ENCODE measurements around the gene XIRP1. TPM values are rescaled to one million over a fixed set of nuclear protein-coding genes. Genes with fewer than 3 reads are reported as not detected.
A peak's percentile ranks its signal among the peaks of the same experiment; 100 is the strongest.

Gene XIRP1
- total RNA-seq, 2 experiments from 2014 or later, result not detected

DNA sequence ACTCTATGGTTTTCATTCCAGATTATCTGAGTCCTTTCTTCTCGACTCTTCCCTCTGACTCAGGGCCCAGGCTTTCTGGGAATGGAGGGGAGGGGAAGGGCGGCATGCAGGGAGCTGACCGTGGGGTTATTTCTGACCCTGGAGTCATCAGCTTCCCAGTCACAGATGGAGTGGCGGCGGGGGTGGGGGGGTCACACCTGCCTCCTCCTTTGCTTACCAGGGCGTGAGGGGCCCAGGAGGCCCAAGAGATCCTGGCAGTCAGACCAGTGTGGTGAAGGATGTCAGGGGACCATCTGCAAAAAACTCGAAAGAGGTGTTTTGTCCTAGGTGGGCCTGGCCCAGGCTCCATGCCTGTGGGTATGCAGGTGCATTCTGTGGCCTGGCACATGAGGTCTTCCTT is 996 bp upstream of the XIRP1 start:
- H3K9me3 ChIP-seq (ENCODE audit: low read length), result no peaks in the 10 kb centered on the region
- ChIA-PET POLR2A (interaction anchor here (5.8 kb wide), 1 partner anchor 94 kb away, joined by 49 read pairs; no protein-coding TSS in a partner anchor), CTCF (ENCODE audit: unreplicated experiment) (interaction anchor here (4.7 to 6.1 kb wide), 2 partner anchors 95 to 98 kb away, joined by 32 to 87 read pairs; no protein-coding TSS in a partner anchor)
- peaks cover 8% of the 10 kb centered on the region for H3K4me1 ChIP-seq (ENCODE audit: insufficient read depth, low read length, poor library complexity, severe bottlenecking)
- DNase-seq (ENCODE audit: low spot score), result no peak
- H2AFZ ChIP-seq (ENCODE audit: low read length), result no peak overlapping the region
- H3K9me2 ChIP-seq (ENCODE audit: insufficient read depth, low read length), result no peaks in the 10 kb centered on the region
- H3K4me3 ChIP-seq (ENCODE audit: low read depth, low read length, poor library complexity, severe bottlenecking), result no peak overlapping the region
- H3K79me2 ChIP-seq (ENCODE audit: insufficient read depth, low read depth, low read length), result no peaks in the 10 kb centered on the region
- no peaks in the 10 kb centered on the region for H4K20me1 ChIP-seq (ENCODE audit: insufficient read depth, low read length)
- H3K4me2 ChIP-seq (ENCODE audit: low read length), result no peak overlapping the region
- no peaks in the 10 kb centered on the region for H3K36me3 ChIP-seq (ENCODE audit: insufficient read depth, low read length)
- H3K27ac ChIP-seq (ENCODE audit: low read depth, low read length, poor library complexity, severe bottlenecking), result no peak overlapping the region
- BruUV-seq (replicated peaks), result no TSS peak
- TF ChIP-seq, protein P1, sequence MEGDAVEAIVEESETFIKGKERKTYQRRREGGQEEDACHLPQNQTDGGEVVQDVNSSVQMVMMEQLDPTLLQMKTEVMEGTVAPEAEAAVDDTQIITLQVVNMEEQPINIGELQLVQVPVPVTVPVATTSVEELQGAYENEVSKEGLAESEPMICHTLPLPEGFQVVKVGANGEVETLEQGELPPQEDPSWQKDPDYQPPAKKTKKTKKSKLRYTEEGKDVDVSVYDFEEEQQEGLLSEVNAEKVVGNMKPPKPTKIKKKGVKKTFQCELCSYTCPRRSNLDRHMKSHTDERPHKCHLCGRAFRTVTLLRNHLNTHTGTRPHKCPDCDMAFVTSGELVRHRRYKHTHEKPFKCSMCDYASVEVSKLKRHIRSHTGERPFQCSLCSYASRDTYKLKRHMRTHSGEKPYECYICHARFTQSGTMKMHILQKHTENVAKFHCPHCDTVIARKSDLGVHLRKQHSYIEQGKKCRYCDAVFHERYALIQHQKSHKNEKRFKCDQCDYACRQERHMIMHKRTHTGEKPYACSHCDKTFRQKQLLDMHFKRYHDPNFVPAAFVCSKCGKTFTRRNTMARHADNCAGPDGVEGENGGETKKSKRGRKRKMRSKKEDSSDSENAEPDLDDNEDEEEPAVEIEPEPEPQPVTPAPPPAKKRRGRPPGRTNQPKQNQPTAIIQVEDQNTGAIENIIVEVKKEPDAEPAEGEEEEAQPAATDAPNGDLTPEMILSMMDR (conservative IDR thresholded peaks at IDR 0.05; ENCODE audit: low read length), result no peak
- no peak for TF ChIP-seq EZH2phosphoT487 (IDR thresholded peaks at IDR 0.05; ENCODE audit: borderline replicate concordance, low read depth, low read length)
- intact Hi-C loops (cut with micrococcal nuclease; ENCODE audit: unreplicated experiment), result loop anchor here (5.0 kb wide), 1 partner anchor 184 kb away; no protein-coding TSS in a partner anchor

GRCh38 chr3:39191773-39192172 is 622 bp downstream of the XIRP1 start:
- no peak for DNase-seq (ENCODE audit: low spot score)
- H3K27ac ChIP-seq (ENCODE audit: low read depth, low read length, poor library complexity, severe bottlenecking), result no peak overlapping the region
- no peaks in the 10 kb centered on the region for H3K36me3 ChIP-seq (ENCODE audit: insufficient read depth, low read length)
- ChIA-PET POLR2A (interaction anchor here (0.6 to 5.8 kb wide), 10 partner anchors 24 to 155 kb away, joined by 3 to 49 read pairs (median 4); partner anchors contain the start of gene CX3CR1), CTCF (ENCODE audit: unreplicated experiment) (interaction anchor here (0.5 to 6.1 kb wide), 8 partner anchors 10 to 103 kb away, joined by 3 to 87 read pairs (median 4); no protein-coding TSS in a partner anchor)
- H3K4me3 ChIP-seq (ENCODE audit: low read depth, low read length, poor library complexity, severe bottlenecking), result no peak overlapping the region
- BruUV-seq (replicated peaks), result no TSS peak
- TF ChIP-seq, protein P1 (conservative IDR thresholded peaks at IDR 0.05; ENCODE audit: low read length), result no peak
- no peak for TF ChIP-seq EZH2phosphoT487 (IDR thresholded peaks at IDR 0.05; ENCODE audit: borderline replicate concordance, low read depth, low read length)
- H4K20me1 ChIP-seq (ENCODE audit: insufficient read depth, low read length), result no peaks in the 10 kb centered on the region
- intact Hi-C loops (cut with micrococcal nuclease; ENCODE audit: unreplicated experiment), result loop anchor here (5.0 kb wide), 1 partner anchor 186 kb away; no protein-coding TSS in a partner anchor
- H3K9me3 ChIP-seq (ENCODE audit: low read length), result no peaks in the 10 kb centered on the region
- H3K79me2 ChIP-seq (ENCODE audit: insufficient read depth, low read depth, low read length), result no peaks in the 10 kb centered on the region
- peaks cover 8% of the 10 kb centered on the region for H3K4me1 ChIP-seq (ENCODE audit: insufficient read depth, low read length, poor library complexity, severe bottlenecking)
- no peaks in the 10 kb centered on the region for H3K9me2 ChIP-seq (ENCODE audit: insufficient read depth, low read length)
- H3K4me2 ChIP-seq (ENCODE audit: low read length), result no peak overlapping the region
- no peak overlapping the region for H2AFZ ChIP-seq (ENCODE audit: low read length)

DNA sequence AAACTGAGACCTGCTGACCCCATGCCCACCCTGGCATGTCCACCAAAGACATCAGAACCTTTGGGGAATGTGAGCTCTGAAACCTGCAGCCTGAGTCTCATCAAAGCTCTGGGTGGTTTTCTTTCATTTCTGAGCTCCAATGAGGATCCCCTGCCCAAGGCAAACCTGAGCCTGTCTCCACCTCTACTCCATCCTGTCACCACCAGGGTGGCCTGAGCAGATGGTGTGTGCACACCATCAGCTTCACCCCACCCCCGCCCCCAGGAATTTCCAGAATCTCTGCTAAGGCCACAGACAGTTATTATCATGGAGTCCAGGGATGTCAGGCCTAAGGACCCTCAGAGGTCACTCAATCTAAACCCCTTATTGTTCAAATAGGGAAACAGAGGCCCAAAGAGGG is 1.3 kb downstream of the XIRP1 start:
- CTCF ChIA-PET (ENCODE audit: unreplicated experiment), result interaction anchor here (0.5 to 6.1 kb wide), 6 partner anchors 11 to 103 kb away, joined by 3 to 87 read pairs (median 5); no protein-coding TSS in a partner anchor

More for the DNA sequence above, 1.3 kb downstream of the XIRP1 start:
- peaks cover 8% of the 10 kb centered on the region for H3K4me1 ChIP-seq (ENCODE audit: insufficient read depth, low read length, poor library complexity, severe bottlenecking)
- no peaks in the 10 kb centered on the region for H3K9me3 ChIP-seq (ENCODE audit: low read length)
- no peaks in the 10 kb centered on the region for H3K79me2 ChIP-seq (ENCODE audit: insufficient read depth, low read depth, low read length)
- no peak overlapping the region for H2AFZ ChIP-seq (ENCODE audit: low read length)
- TF ChIP-seq, protein P1 (conservative IDR thresholded peaks at IDR 0.05; ENCODE audit: low read length), result no peak
- TF ChIP-seq EZH2phosphoT487 (IDR thresholded peaks at IDR 0.05; ENCODE audit: borderline replicate concordance, low read depth, low read length), result no peak
- H3K4me3 ChIP-seq (ENCODE audit: low read depth, low read length, poor library complexity, severe bottlenecking), result no peak overlapping the region
- no peak overlapping the region for H3K4me2 ChIP-seq (ENCODE audit: low read length)
- intact Hi-C loops (cut with micrococcal nuclease; ENCODE audit: unreplicated experiment), result loop anchor here (5.0 kb wide), 1 partner anchor 186 kb away; no protein-coding TSS in a partner anchor
- no peaks in the 10 kb centered on the region for H3K9me2 ChIP-seq (ENCODE audit: insufficient read depth, low read length)
- POLR2A ChIA-PET, result interaction anchor here (0.6 to 5.8 kb wide), 9 partner anchors 25 to 155 kb away, joined by 3 to 49 read pairs (median 3); partner anchors contain the start of gene CX3CR1
- H3K36me3 ChIP-seq (ENCODE audit: insufficient read depth, low read length), result no peaks in the 10 kb centered on the region
- DNase-seq (ENCODE audit: low spot score), result peak; percentile 32
- BruUV-seq (replicated peaks), result no TSS peak
- H4K20me1 ChIP-seq (ENCODE audit: insufficient read depth, low read length), result no peaks in the 10 kb centered on the region
- no peak overlapping the region for H3K27ac ChIP-seq (ENCODE audit: low read depth, low read length, poor library complexity, severe bottlenecking)
